OCI-LY3 (cell line): ENCODE results near the gene CUTC.
A peak's percentile ranks its signal among the peaks of the same experiment; 100 is the strongest.

Source experiments
- H2AFZ ChIP-seq: fragments of 200-600, 300-600 bp; shearing (Covaris generic); 2 replicates; pipeline ENCODE4 v1.6.0; 2014; ENCODE audit warnings: antibody characterized with exemption, low read depth, low read length
- H3K27ac ChIP-seq: fragments of 200-600, 300-600 bp; sonication (generic); 2 replicates; pipeline ENCODE4 v1.5.1; 2014; ENCODE audit warnings: mild to moderate bottlenecking, low read length, moderate library complexity, mixed read lengths
- H3K27me3 ChIP-seq: fragments of 200-600, 300-600 bp; sonication (generic); 2 replicates; pipeline ENCODE4 v1.6.1; 2014; ENCODE audit warnings: low read depth, low read length, mixed read lengths
- H3K36me3 ChIP-seq: fragments of 200-600, 300-600 bp; sonication (generic); replicated peaks from 2 replicates; pipeline ENCODE3; 2014; ENCODE audit warnings: low read depth, low read length, mixed read lengths
- H3K4me1 ChIP-seq: fragments of 300-600, 200-600 bp; sonication (generic); 2 replicates; pipeline ENCODE4 v1.6.1; 2014; ENCODE audit warnings: low read length, mixed read lengths
- H3K4me2 ChIP-seq: fragments of 200-600, 300-600 bp; sonication (generic); 2 replicates; pipeline ENCODE4 v1.6.1; 2014; ENCODE audit warnings: low read length, mixed read lengths
- H3K4me3 ChIP-seq: fragments of 300-600, 200-600 bp; sonication (generic); 2 replicates; pipeline ENCODE4 v1.5.1; 2014; ENCODE audit warnings: antibody characterized with exemption, mild to moderate bottlenecking, low read length, moderate library complexity
- H3K79me2 ChIP-seq: fragments of 300-600, 200-600 bp; shearing (Covaris generic); 2 replicates; pipeline ENCODE4 v1.6.1; 2014; ENCODE audit warnings: mild to moderate bottlenecking, low read length, mixed read lengths
- H3K9ac ChIP-seq: fragments of 300-600, 200-600 bp; shearing (Covaris generic); 2 replicates; pipeline ENCODE4 v1.6.0; 2014; ENCODE audit warnings: mild to moderate bottlenecking, low read length, moderate library complexity
- H3K9me3 ChIP-seq: fragments of 200-600, 300-600 bp; shearing (Covaris generic); 2 replicates; pipeline ENCODE4 v1.6.1; 2014; ENCODE audit warnings: low read length, mixed read lengths; ENCODE audit not compliant: insufficient read depth
- H4K20me1 ChIP-seq: fragments of 200-600, 300-600 bp; sonication (generic); 2 replicates; pipeline ENCODE4 v1.6.1; 2016; ENCODE audit warnings: low read length, mixed read lengths; ENCODE audit not compliant: insufficient read depth
- EZH2phosphoT487 ChIP-seq: fragments of 200-600 bp; shearing (Covaris generic); IDR thresholded peaks from 2 replicates; pipeline ENCODE4 v1.6.1; 2018; ENCODE audit warnings: antibody characterized with exemption, mixed run types, low read depth
- TF ChIP-seq, protein P1 (sequence below): fragments of 200-600, 300-600 bp; sonication (generic); IDR thresholded peaks from 2 replicates; pipeline ENCODE4 v1.5.1; 2014; ENCODE audit warnings: antibody characterized with exemption, low read length, low read depth

The CUTC gene

GRCh38 chr10:99765672-99766301, 33.8 kb downstream of the CUTC start:
- peaks cover 22% of the 10 kb centered on the region for H3K4me1 ChIP-seq
- H3K9ac ChIP-seq: 0 out of 2 replicates have a peak overlapping the region, but pooled peaks have one; percentile 10
- no peaks in the 10 kb centered on the region for H4K20me1 ChIP-seq
- no peaks in the 10 kb centered on the region for H3K27me3 ChIP-seq
- TF ChIP-seq, protein P1, sequence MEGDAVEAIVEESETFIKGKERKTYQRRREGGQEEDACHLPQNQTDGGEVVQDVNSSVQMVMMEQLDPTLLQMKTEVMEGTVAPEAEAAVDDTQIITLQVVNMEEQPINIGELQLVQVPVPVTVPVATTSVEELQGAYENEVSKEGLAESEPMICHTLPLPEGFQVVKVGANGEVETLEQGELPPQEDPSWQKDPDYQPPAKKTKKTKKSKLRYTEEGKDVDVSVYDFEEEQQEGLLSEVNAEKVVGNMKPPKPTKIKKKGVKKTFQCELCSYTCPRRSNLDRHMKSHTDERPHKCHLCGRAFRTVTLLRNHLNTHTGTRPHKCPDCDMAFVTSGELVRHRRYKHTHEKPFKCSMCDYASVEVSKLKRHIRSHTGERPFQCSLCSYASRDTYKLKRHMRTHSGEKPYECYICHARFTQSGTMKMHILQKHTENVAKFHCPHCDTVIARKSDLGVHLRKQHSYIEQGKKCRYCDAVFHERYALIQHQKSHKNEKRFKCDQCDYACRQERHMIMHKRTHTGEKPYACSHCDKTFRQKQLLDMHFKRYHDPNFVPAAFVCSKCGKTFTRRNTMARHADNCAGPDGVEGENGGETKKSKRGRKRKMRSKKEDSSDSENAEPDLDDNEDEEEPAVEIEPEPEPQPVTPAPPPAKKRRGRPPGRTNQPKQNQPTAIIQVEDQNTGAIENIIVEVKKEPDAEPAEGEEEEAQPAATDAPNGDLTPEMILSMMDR: no peak
- no peak for TF ChIP-seq EZH2phosphoT487
- peak overlapping the region; percentile 46 for H3K27ac ChIP-seq
- H2AFZ ChIP-seq: no peak overlapping the region
- peak overlapping the region; percentile 29; the same call in 1 of the 2 replicates for H3K4me3 ChIP-seq
- H3K79me2 ChIP-seq: no peaks in the 10 kb centered on the region
- no peaks in the 10 kb centered on the region for H3K36me3 ChIP-seq
- H3K4me2 ChIP-seq: peak overlapping the region; percentile 61
- H3K9me3 ChIP-seq: no peaks in the 10 kb centered on the region

GRCh38 chr10:99766302-99766681, 34.3 kb downstream of the CUTC start:
- Histone ChIP-seq H3K27me3 (no peaks in the 10 kb centered on the region), H3K4me1 (peaks cover 22% of the 10 kb centered on the region), H3K4me2 (peak overlapping the region; percentile 61)

GRCh38 chr10:99767901-99768300, 35.9 kb downstream of the CUTC start:
- H3K27ac ChIP-seq: no peak overlapping the region
- H3K4me1 ChIP-seq: peaks cover 22% of the 10 kb centered on the region
- TF ChIP-seq, protein P1: no peak
- no peak for TF ChIP-seq EZH2phosphoT487
- H3K27me3 ChIP-seq: no peaks in the 10 kb centered on the region
- H3K79me2 ChIP-seq: no peaks in the 10 kb centered on the region
- no peak overlapping the region for H3K4me3 ChIP-seq
- H3K9ac ChIP-seq: no peak overlapping the region
- no peaks in the 10 kb centered on the region for H4K20me1 ChIP-seq
- H2AFZ ChIP-seq: no peak overlapping the region
- H3K9me3 ChIP-seq: no peaks in the 10 kb centered on the region
- H3K4me2 ChIP-seq: no peak overlapping the region
- no peaks in the 10 kb centered on the region for H3K36me3 ChIP-seq

More at GRCh38 chr10:99766302-99766681, 34.3 kb downstream of the CUTC start:
- Histone ChIP-seq H3K36me3 (no peaks in the 10 kb centered on the region), H3K4me3 (0 out of 2 replicates have a peak overlapping the region, but pooled peaks have one; percentile 8), H3K27ac (peak overlapping the region; percentile 46), H3K79me2 (no peaks in the 10 kb centered on the region), H2AFZ (no peak overlapping the region), H4K20me1 (no peaks in the 10 kb centered on the region), H3K9ac (no peak overlapping the region), H3K9me3 (no peaks in the 10 kb centered on the region)
- TF ChIP-seq, protein P1: no peak
- no peak for TF ChIP-seq EZH2phosphoT487

- Histone ChIP-seq H3K4me2 (no peak overlapping the region), H3K27me3 (no peaks in the 10 kb centered on the region), H3K27ac (no peak overlapping the region), H3K4me1 (peaks cover 22% of the 10 kb centered on the region), H3K9ac (no peak overlapping the region), H3K9me3 (no peaks in the 10 kb centered on the region), H3K4me3 (no peak overlapping the region), H3K79me2 (no peaks in the 10 kb centered on the region), H4K20me1 (no peaks in the 10 kb centered on the region), H2AFZ (no peak overlapping the region), H3K36me3 (no peaks in the 10 kb centered on the region)
- TF ChIP-seq EZH2phosphoT487: no peak
- TF ChIP-seq, protein P1: no peak
Measured at GRCh38 chr10:99768556-99768955, 36.5 kb downstream of the CUTC start.
